K562 (cell line): ENCODE results near the gene MED15. TPM values are rescaled to one million over a fixed set of nuclear protein-coding genes. Genes with fewer than 3 reads are reported as not detected.

ENCODE experiments used
- ATF2 ChIP-seq: sonication (generic); formaldehyde crosslinking; IDR thresholded peaks from 2 replicates; pipeline ENCODE4 v1.8.1; 2022; ENCODE audit warnings: missing genetic modification reagents
- ATF3 ChIP-seq, 2 experiments: fragments of 450-650 bp in 1 of 2; sonication (generic) in 1 of 2; formaldehyde crosslinking in 1 of 2; IDR thresholded peaks in 1 of 2; conservative IDR thresholded peaks in 1 of 2; 2 replicates each; pipeline versions ENCODE4 v1.6.1 to v1.8.1; 2016 to 2023; ENCODE audit warnings: mild to moderate bottlenecking in 2 of 2, moderate library complexity in 2 of 2, inconsistent platforms in 1 of 2, missing genetic modification reagents in 1 of 2
- CBFB ChIP-seq: sonication (generic); formaldehyde crosslinking; IDR thresholded peaks from 2 replicates; pipeline ENCODE4 v1.4.0; 2020; ENCODE audit warnings: mild to moderate bottlenecking, missing genetic modification reagents
- E2F5 ChIP-seq: sonication (generic); formaldehyde crosslinking; IDR thresholded peaks from 2 replicates; pipeline ENCODE4 v1.8.0; 2022; ENCODE audit warnings: mild to moderate bottlenecking, missing genetic modification reagents
- HEY1 ChIP-seq: fragments of 250-450 bp; sonication (Bioruptor Pico); IDR thresholded peaks from 2 replicates; pipeline ENCODE4 v1.5.0; 2020; ENCODE audit warnings: mild to moderate bottlenecking, moderate library complexity, borderline replicate concordance
- HMG20A ChIP-seq: fragments of 450-650 bp; formaldehyde crosslinking; conservative IDR thresholded peaks from 2 replicates; pipeline ENCODE4 v1.4.0; 2020; ENCODE audit warnings: mild to moderate bottlenecking, mixed read lengths
- HNRNPL ChIP-seq: fragments of 200-400 bp; formaldehyde crosslinking; IDR thresholded peaks from 2 replicates; pipeline ENCODE4 v1.6.1; 2017; ENCODE audit warnings: low read depth, mild to moderate bottlenecking, low read length
- KDM5B ChIP-seq: fragments of 200-600 bp; sonication (generic); IDR thresholded peaks from 2 replicates; pipeline ENCODE4 v1.6.1; 2012; ENCODE audit warnings: low read depth, mild to moderate bottlenecking, moderate library complexity, low read length, control low read depth, inconsistent platforms; ENCODE audit not compliant: insufficient replicate concordance
- MEF2D ChIP-seq: conservative IDR thresholded peaks from 2 replicates; pipeline ENCODE4 v1.6.1; 2016; ENCODE audit warnings: low read depth, missing genetic modification characterization, missing compliant biosample characterization
- POLR2A ChIP-seq: fragments of 450-650 bp; conservative IDR thresholded peaks from 2 replicates; pipeline ENCODE4 v1.6.1; 2016
- POLR2B ChIP-seq: fragments of 450-650 bp; IDR thresholded peaks from 2 replicates; pipeline ENCODE4 v1.6.1; 2018; ENCODE audit warnings: low read depth; ENCODE audit not compliant: partially characterized antibody
- RAD21 ChIP-seq, 2 experiments: fragments of 250-450 bp in 1 of 2; fragments of 450-650 bp in 1 of 2; sonication (Bioruptor Pico) in 1 of 2; formaldehyde crosslinking in 1 of 2; IDR thresholded peaks in 1 of 2; conservative IDR thresholded peaks in 1 of 2; 2 replicates each; pipeline versions ENCODE4 v1.4.0 to v1.8.0; 2020 to 2022; ENCODE audit warnings: mild to moderate bottlenecking in 2 of 2, moderate library complexity in 1 of 2
- RUNX1 ChIP-seq: sonication (generic); IDR thresholded peaks from 2 replicates; pipeline ENCODE4 v1.6.1; 2016; ENCODE audit warnings: antibody characterized with exemption, low read depth
- SMC3 ChIP-seq: conservative IDR thresholded peaks from 2 replicates; pipeline ENCODE4 v1.6.1; 2011; ENCODE audit warnings: low read depth, low read length, improper control_type of control experiment; ENCODE audit not compliant: insufficient read depth
- STAT5B ChIP-seq: fragments of 250-450 bp; sonication (Bioruptor Pico); IDR thresholded peaks from 2 replicates; pipeline ENCODE4 v1.8.0; 2021; ENCODE audit warnings: mild to moderate bottlenecking, inconsistent platforms
- USF1 ChIP-seq: sonication (generic); formaldehyde crosslinking; IDR thresholded peaks from 2 replicates; pipeline ENCODE4 v1.9.0; 2022; ENCODE audit warnings: mild to moderate bottlenecking, missing genetic modification reagents
- YBX1 ChIP-seq: fragments of 450-650 bp; IDR thresholded peaks from 2 replicates; pipeline ENCODE4 v1.7.1; 2016; ENCODE audit warnings: mild to moderate bottlenecking
- ZBED1 ChIP-seq: IDR thresholded peaks from 2 replicates; pipeline ENCODE4 v1.6.1; 2014
- ZFPM2 ChIP-seq: fragments of 250-450 bp; sonication (Bioruptor Pico); IDR thresholded peaks from 2 replicates; pipeline ENCODE4 v1.5.1; 2022; ENCODE audit warnings: mild to moderate bottlenecking
- ZNF174 ChIP-seq: fragments of 250-450 bp; sonication (Bioruptor Pico); IDR thresholded peaks from 2 replicates; pipeline ENCODE4 v1.4.0; 2020; ENCODE audit warnings: mild to moderate bottlenecking
- ZNF764 ChIP-seq: fragments of 250-450 bp; sonication (Bioruptor Pico); IDR thresholded peaks from 2 replicates; pipeline ENCODE4 v1.4.0; 2020; ENCODE audit warnings: low read depth, mild to moderate bottlenecking, moderate library complexity
- polyA plus RNA-seq, 8 experiments: library from polyadenylated mRNA; depleted of rRNA in 4 of 8; stranded (reverse) in 5 of 8; unstranded in 3 of 8; fragments of >200 nt; fragmentation: Nextera tagmentation in 2 of 8; fragmentation: Illumina TruSeq in 1 of 8; extraction: Ambion mirVana in 2 of 8; extraction: Trizol in 1 of 8; gene quantifications; 2 replicates each; pipeline versions ENCODE4 v1.2.1 to v1.2.3, GENCODE V29; 2011 to 2014; ENCODE audit warnings: inconsistent platforms in 1 of 8, missing spikeins in 1 of 8
- total RNA-seq, 7 experiments: library from RNA; depleted of rRNA in 6 of 7; stranded (reverse); fragments of >200 nt in 6 of 7; fragmentation: Illumina TruSeq in 2 of 7; extraction: Trizol in 2 of 7; gene quantifications; 2 replicates each; pipeline versions ENCODE4 v1.2.1 to v1.2.3, GENCODE V29; 2011 to 2021; ENCODE audit warnings: low replicate concordance in 1 of 7

Gene MED15
- total and polyA plus RNA-seq, 9 of the 15 experiments (the other 6 are each of a cell fraction or from before 2014, with no cell fraction given), result 4.0 to 271 (median 60.1) TPM

GRCh38 chr22:20576445-20576816 lies 69.0 kb downstream of the MED15 start (continued):
- TF ChIP-seq KDM5B (no peak), CBFB (CRISPR knock-in tag) (peak; percentile 58; the same call in 1 of the 2 replicates), E2F5 (CRISPR knock-in tag) (peak; percentile 83; the same call in 1 of the 2 replicates), ZNF764 (CRISPR knock-in tag) (no peak; the same call in 1 of the 2 replicates), ZFPM2 (CRISPR knock-in tag) (no peak), POLR2B (no peak), USF1 (CRISPR knock-in tag) (peak; percentile 51), ATF2 (CRISPR knock-in tag) (no peak), POLR2A (0 out of 2 replicates have a peak, but pooled peaks have one; percentile 18), HNRNPL (no peak), ZNF174 (CRISPR knock-in tag) (no peak), RAD21 (CRISPR knock-in tag; conservative IDR thresholded peaks at IDR 0.05 in 1 of 2, IDR thresholded peaks at IDR 0.05 in 1 of 2) (no peak), ATF3 (IDR thresholded peaks at IDR 0.05) (no peak), ATF3 (CRISPR knock-in tag; conservative IDR thresholded peaks at IDR 0.05) (no peak), HMG20A (CRISPR knock-in tag) (no peak), MEF2D (tag) (no peak), YBX1 (no peak), HEY1 (CRISPR knock-in tag) (no peak), STAT5B (no peak), ZBED1 (no peak), SMC3 (no peak), RUNX1 (0 out of 2 replicates have a peak, but pooled peaks have one; percentile 45)
